OCI-LY1 (cell line): ENCODE results near the gene OR10P1.

Source experiments
- H2AFZ ChIP-seq: fragments of 200-600 bp; sonication (generic), shearing (Covaris generic); 2 replicates; pipeline ENCODE4 v1.6.0; 2014; ENCODE audit warnings: antibody characterized with exemption, mild to moderate bottlenecking, low read length
- H3F3A ChIP-seq: fragments of 200-600 bp; sonication (generic), shearing (Covaris generic); 2 replicates; pipeline ENCODE4 v1.6.0; 2014; ENCODE audit warnings: mild to moderate bottlenecking, antibody characterized with exemption, low read length, moderate library complexity; ENCODE audit not compliant: insufficient read depth
- H3K27ac ChIP-seq: fragments of 200-600 bp; sonication (generic); 2 replicates; pipeline ENCODE4 v1.5.1; 2014; ENCODE audit warnings: low read length, mixed run types, mild to moderate bottlenecking, low read depth; ENCODE audit not compliant: poor library complexity, severe bottlenecking
- H3K27me3 ChIP-seq: fragments of 200-600 bp; sonication (generic); 2 replicates; pipeline ENCODE4 v1.6.0; 2014; ENCODE audit warnings: antibody characterized with exemption, mild to moderate bottlenecking, low read length, moderate library complexity; ENCODE audit not compliant: insufficient read depth
- H3K36me3 ChIP-seq: fragments of 200-600 bp; sonication (generic); 2 replicates; pipeline ENCODE4 v1.6.1; 2014; ENCODE audit warnings: mild to moderate bottlenecking, antibody characterized with exemption, low read length, moderate library complexity, mixed read lengths; ENCODE audit not compliant: insufficient read depth
- H3K4me1 ChIP-seq: fragments of 200-600 bp; sonication (generic); 2 replicates; pipeline ENCODE4 v1.5.1; 2014; ENCODE audit warnings: mild to moderate bottlenecking, low read length, moderate library complexity; ENCODE audit not compliant: insufficient read depth, severe bottlenecking
- H3K4me2 ChIP-seq: fragments of 200-600 bp; sonication (generic), shearing (Covaris generic); 2 replicates; pipeline ENCODE4 v1.6.1; 2014; ENCODE audit warnings: low read length
- H3K4me3 ChIP-seq: fragments of 200-600 bp; sonication (generic); 2 replicates; pipeline ENCODE4 v1.5.1; 2014; ENCODE audit warnings: low read length, low read depth, mild to moderate bottlenecking, mixed read lengths; ENCODE audit not compliant: poor library complexity, severe bottlenecking
- H3K79me2 ChIP-seq: fragments of 200-600 bp; shearing (Covaris generic); 2 replicates; pipeline ENCODE4 v1.6.1; 2016; ENCODE audit warnings: mixed run types, low read length, mixed read lengths; ENCODE audit not compliant: insufficient read depth
- H3K9ac ChIP-seq: fragments of 200-600 bp; sonication (generic), shearing (Covaris generic); 2 replicates; pipeline ENCODE4 v1.6.1; 2014; ENCODE audit warnings: mild to moderate bottlenecking, low read length, mixed read lengths
- H3K9me2 ChIP-seq: fragments of 200-600 bp; sonication (generic), shearing (Covaris generic); 2 replicates; pipeline ENCODE4 v1.6.1; 2014; ENCODE audit warnings: low read depth, mild to moderate bottlenecking, low read length, mixed read lengths
- H3K9me3 ChIP-seq: fragments of 200-600 bp; shearing (Covaris generic); 2 replicates; pipeline ENCODE4 v1.6.1; 2014; ENCODE audit warnings: low read length, mixed read lengths
- H4K20me1 ChIP-seq: fragments of 200-600 bp; sonication (generic), shearing (Covaris generic); 2 replicates; pipeline ENCODE4 v1.6.0; 2016; ENCODE audit warnings: mild to moderate bottlenecking, low read length; ENCODE audit not compliant: insufficient read depth
- EZH2 ChIP-seq: fragments of 200-600 bp; sonication (generic), shearing (Covaris generic); IDR thresholded peaks from 2 replicates; pipeline ENCODE4 v1.8.0; 2017; ENCODE audit warnings: borderline replicate concordance, mixed run types, mild to moderate bottlenecking, antibody characterized with exemption, low read length, moderate library complexity, mixed read lengths
- TF ChIP-seq, protein P1 (sequence below): fragments of 200-600 bp; sonication (generic), shearing (Covaris generic); IDR thresholded peaks from 2 replicates; pipeline ENCODE4 v1.5.1; 2017; ENCODE audit warnings: mild to moderate bottlenecking, antibody characterized with exemption, low read length, moderate library complexity, mixed read lengths

Gene OR10P1

DNA sequence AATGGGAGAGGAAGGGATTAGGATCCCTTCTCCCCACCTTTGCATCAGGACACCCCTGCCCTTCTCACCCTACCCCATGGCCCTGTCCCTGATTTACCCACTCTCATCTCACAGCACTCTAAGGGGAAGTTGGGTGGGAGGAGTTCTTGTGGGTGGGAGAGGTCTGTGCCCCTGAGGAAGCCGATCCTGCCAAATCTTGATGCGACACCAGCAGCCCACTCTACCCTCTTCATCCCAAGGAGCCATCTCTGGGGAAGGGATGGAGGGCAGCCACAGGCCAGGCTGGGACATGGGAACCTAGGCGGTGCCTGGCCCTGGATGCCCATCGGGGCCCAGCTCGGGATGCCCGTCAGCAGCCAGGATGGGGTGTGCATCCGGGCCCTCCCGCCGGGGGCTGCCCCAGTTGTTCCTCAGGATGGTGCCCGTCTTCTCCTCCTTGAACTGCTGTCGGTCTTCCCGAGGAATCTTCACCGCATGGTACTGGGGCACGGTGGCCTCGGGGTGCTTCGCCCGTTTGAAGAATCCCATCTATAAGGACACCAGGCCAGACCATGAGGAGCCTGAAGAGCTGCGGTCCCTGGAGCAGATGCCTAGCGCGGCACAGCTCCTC lies 48.2 kb downstream of the OR10P1 start:
- H3K4me2 ChIP-seq: no peak overlapping the region
- no peaks in the 10 kb centered on the region for H3K9me3 ChIP-seq
- H4K20me1 ChIP-seq: no peaks in the 10 kb centered on the region

DNA sequence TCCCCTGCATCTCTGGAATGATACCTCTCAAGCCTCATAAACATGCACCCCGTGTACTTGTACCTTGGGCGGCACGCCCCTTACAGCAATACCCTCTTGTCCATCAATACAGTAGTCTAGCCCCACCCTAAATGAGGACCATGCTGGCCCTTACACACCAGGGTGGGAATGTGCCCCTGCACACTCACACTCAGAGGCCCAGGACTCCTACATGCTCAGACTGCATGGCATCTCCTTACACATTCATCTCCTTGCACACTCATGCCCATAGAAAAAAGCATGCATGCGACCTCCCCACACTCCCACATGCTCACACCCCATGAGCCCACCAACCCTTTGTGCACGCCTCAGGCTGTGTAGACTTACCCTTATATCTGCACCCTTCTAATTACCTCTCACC lies 49.0 kb downstream of the OR10P1 start:
- no peaks in the 10 kb centered on the region for H3K79me2 ChIP-seq
- peaks cover 16% of the 10 kb centered on the region; the same call in 1 of the 2 replicates for H3K27me3 ChIP-seq
- no peaks in the 10 kb centered on the region for H3K4me1 ChIP-seq
- H3K4me3 ChIP-seq: no peak overlapping the region
- H3K36me3 ChIP-seq: no peaks in the 10 kb centered on the region
- TF ChIP-seq, protein P1, sequence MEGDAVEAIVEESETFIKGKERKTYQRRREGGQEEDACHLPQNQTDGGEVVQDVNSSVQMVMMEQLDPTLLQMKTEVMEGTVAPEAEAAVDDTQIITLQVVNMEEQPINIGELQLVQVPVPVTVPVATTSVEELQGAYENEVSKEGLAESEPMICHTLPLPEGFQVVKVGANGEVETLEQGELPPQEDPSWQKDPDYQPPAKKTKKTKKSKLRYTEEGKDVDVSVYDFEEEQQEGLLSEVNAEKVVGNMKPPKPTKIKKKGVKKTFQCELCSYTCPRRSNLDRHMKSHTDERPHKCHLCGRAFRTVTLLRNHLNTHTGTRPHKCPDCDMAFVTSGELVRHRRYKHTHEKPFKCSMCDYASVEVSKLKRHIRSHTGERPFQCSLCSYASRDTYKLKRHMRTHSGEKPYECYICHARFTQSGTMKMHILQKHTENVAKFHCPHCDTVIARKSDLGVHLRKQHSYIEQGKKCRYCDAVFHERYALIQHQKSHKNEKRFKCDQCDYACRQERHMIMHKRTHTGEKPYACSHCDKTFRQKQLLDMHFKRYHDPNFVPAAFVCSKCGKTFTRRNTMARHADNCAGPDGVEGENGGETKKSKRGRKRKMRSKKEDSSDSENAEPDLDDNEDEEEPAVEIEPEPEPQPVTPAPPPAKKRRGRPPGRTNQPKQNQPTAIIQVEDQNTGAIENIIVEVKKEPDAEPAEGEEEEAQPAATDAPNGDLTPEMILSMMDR: no peak
- TF ChIP-seq EZH2: no peak
- H2AFZ ChIP-seq: no peak overlapping the region
- H4K20me1 ChIP-seq: no peaks in the 10 kb centered on the region
- H3K9me2 ChIP-seq: no peaks in the 10 kb centered on the region
- no peak overlapping the region for H3K9ac ChIP-seq
- no peaks in the 10 kb centered on the region for H3F3A ChIP-seq
- H3K27ac ChIP-seq: no peak overlapping the region
- H3K9me3 ChIP-seq: no peaks in the 10 kb centered on the region
- H3K4me2 ChIP-seq: no peak overlapping the region

More for the DNA sequence above, 48.2 kb downstream of the OR10P1 start:
- Histone ChIP-seq H3K36me3 (no peaks in the 10 kb centered on the region), H3K9me2 (no peaks in the 10 kb centered on the region), H3F3A (no peaks in the 10 kb centered on the region), H3K4me3 (no peak overlapping the region), H3K9ac (no peak overlapping the region), H3K27ac (no peak overlapping the region), H3K4me1 (no peaks in the 10 kb centered on the region), H3K79me2 (no peaks in the 10 kb centered on the region), H3K27me3 (peaks cover 16% of the 10 kb centered on the region; the same call in 1 of the 2 replicates), H2AFZ (no peak overlapping the region)
- no peak for TF ChIP-seq EZH2
- TF ChIP-seq, protein P1: no peak

DNA sequence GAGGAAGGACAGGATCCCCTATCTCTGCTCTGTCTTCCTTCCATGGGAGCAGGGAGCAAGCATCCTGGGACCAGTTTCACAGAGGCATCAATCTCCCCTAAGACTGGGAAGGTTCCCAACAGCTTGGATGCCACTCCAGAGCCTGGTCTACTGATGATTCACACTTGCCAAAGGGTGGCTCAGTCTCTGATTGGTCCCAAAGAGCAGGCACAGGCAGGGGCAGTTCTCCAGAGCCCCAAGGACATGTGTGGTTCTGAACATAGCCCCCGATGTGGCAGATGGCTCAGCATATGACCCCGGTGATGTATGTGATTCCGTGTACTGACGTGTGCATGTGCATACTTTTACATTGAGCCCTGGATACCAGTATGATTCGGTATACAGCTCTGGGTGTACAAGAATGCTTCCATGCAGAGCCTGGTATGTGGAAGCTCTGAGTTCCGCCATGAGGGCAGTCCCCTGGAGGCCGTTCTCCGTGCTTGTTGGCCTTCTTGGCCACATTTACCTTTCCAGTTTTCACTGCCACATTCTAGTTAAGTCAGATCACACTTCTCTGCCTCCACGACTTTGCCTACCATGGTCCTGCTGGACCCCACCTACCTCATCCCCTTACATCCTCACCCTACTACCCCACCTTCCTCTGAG lies 49.8 kb downstream of the OR10P1 start:
- Histone ChIP-seq H3K36me3 (no peaks in the 10 kb centered on the region), H3K27ac (no peak overlapping the region), H3K4me2 (no peak overlapping the region), H3K9me3 (no peaks in the 10 kb centered on the region), H4K20me1 (no peaks in the 10 kb centered on the region), H3K9ac (no peak overlapping the region), H3K4me1 (no peaks in the 10 kb centered on the region), H3K27me3 (peaks cover 16% of the 10 kb centered on the region; the same call in 1 of the 2 replicates), H2AFZ (no peak overlapping the region), H3K9me2 (no peaks in the 10 kb centered on the region), H3F3A (no peaks in the 10 kb centered on the region), H3K79me2 (no peaks in the 10 kb centered on the region), H3K4me3 (no peak overlapping the region)
- TF ChIP-seq EZH2: no peak
- TF ChIP-seq, protein P1: no peak
